Superior temporal gyrus (tissue), 1 donor: ENCODE data around the gene FAM222A.

Experiments
- DNase-seq: peaks from one replicate; pipeline ENCODE4 v3.0.0-alpha.2; 2016; ENCODE audit errors: extremely low spot score

Gene FAM222A

GRCh38 chr12:109713187-109714070 is at the start of gene FAM222A:
Gene FAM222A (plus strand): TSS chr12:109713825. CDS start chr12:109744147, 30,322 bp downstream.
- peak; percentile 97 for DNase-seq

- no peak for DNase-seq
Measured at GRCh38 chr12:109664402-109664801, 49.2 kb upstream of the FAM222A start.

GRCh38 chr12:109666068-109666467 is 47.6 kb upstream of the FAM222A start:
- no peak for DNase-seq

GRCh38 chr12:109670731-109671130 is 42.9 kb upstream of the FAM222A start:
- DNase-seq, result no peak

GRCh38 chr12:109671502-109671901 is 42.1 kb upstream of the FAM222A start:
- no peak for DNase-seq

- DNase-seq, result no peak
Measured at GRCh38 chr12:109673379-109673778, 40.2 kb upstream of the FAM222A start.

GRCh38 chr12:109673884-109674283 is 39.7 kb upstream of the FAM222A start:
- DNase-seq, result no peak

GRCh38 chr12:109675411-109675810 is 38.2 kb upstream of the FAM222A start:
- no peak for DNase-seq

GRCh38 chr12:109677279-109677691 is 36.3 kb upstream of the FAM222A start:
- DNase-seq, result no peak

GRCh38 chr12:109678719-109679118 is 34.9 kb upstream of the FAM222A start:
- no peak for DNase-seq

GRCh38 chr12:109679501-109680263 is 33.9 kb upstream of the FAM222A start:
- no peak for DNase-seq

GRCh38 chr12:109680264-109681005 is 33.2 kb upstream of the FAM222A start:
- DNase-seq, result no peak

GRCh38 chr12:109681986-109682707 is 31.5 kb upstream of the FAM222A start:
- DNase-seq, result no peak

- DNase-seq, result no peak
Measured at GRCh38 chr12:109682708-109683060, 30.9 kb upstream of the FAM222A start.

- no peak for DNase-seq
Measured at GRCh38 chr12:109683316-109683715, 30.3 kb upstream of the FAM222A start.

GRCh38 chr12:109685574-109686447 is 27.8 kb upstream of the FAM222A start:
- no peak for DNase-seq

- DNase-seq, result no peak
Measured at GRCh38 chr12:109686523-109686922, 27.1 kb upstream of the FAM222A start.

- no peak for DNase-seq
Measured at GRCh38 chr12:109687250-109687649, 26.4 kb upstream of the FAM222A start.

GRCh38 chr12:109689426-109689825 is 24.2 kb upstream of the FAM222A start:
- no peak for DNase-seq

GRCh38 chr12:109693160-109693559 is 20.5 kb upstream of the FAM222A start:
- DNase-seq, result no peak
